GM12878 (cell line): ENCODE data around the gene PRSS27. TPM values are rescaled to one million over a fixed set of nuclear protein-coding genes. Genes with fewer than 3 reads are reported as not detected.

ENCODE experiments used
- ATAC-seq: fragments of 200-7000 bp; cut with Tn5 transposase; 3 replicates; pipeline ENCODE4 v1.9.1; 2020; ENCODE audit warnings: mild to moderate bottlenecking, moderate library complexity
- BruUV-seq: library from RNA; stranded (reverse); fragments of 400-500 nt; replicated peaks from 2 replicates; lab custom pipeline; 2021; lab: Mats Ljungman, UMichigan
- CTCF ChIA-PET: fragments of 300-600 bp; sonication (Branson Sonifier 250); formaldehyde crosslinking; extraction: SDS; loops from one replicate; lab custom pipeline; 2021; ENCODE audit warnings: inconsistent platforms; lab: Yijun Ruan, JAX
- POLR2A ChIA-PET: fragments of 350-600 bp; formaldehyde crosslinking; extraction: SDS; loops from one replicate; lab custom pipeline; 2021; ENCODE audit warnings: inconsistent platforms; lab: Charles Lee
- RAD21 ChIA-PET: fragments of 300-600 bp; sonication (Branson Sonifier 250); formaldehyde crosslinking; loops from one replicate; lab custom pipeline; 2023; ENCODE audit warnings: antibody characterized with exemption; ENCODE audit not compliant: unreplicated experiment; lab: Charles Lee
- SMC1A ChIA-PET: fragments of 300-600 bp; sonication (Branson Sonifier 250); formaldehyde crosslinking; loops from one replicate; lab custom pipeline; 2023; ENCODE audit not compliant: unreplicated experiment, uncharacterized antibody; lab: Charles Lee
- DNase-seq: peaks from one replicate; pipeline ENCODE4 v3.0.0-alpha.2; 2011; ENCODE audit warnings: low read depth, low spot score
- FAIRE-seq: peaks from 3 replicates; lab custom pipeline; 2011; peaks lifted over from hg19 to GRCh38; lab: Jason Lieb, UNC
- H2AFZ ChIP-seq: 2 replicates; pipeline ENCODE4 v1.6.0; 2011; ENCODE audit warnings: low read depth, low read length, control low read depth; ENCODE audit not compliant: control insufficient read depth
- H3K27ac ChIP-seq: 2 replicates; pipeline ENCODE4 v1.5.1; 2011; ENCODE audit warnings: control low read depth; ENCODE audit not compliant: control insufficient read depth, insufficient read depth
- H3K27me3 ChIP-seq, 2 experiments: replicated peaks in 1 of 2; 2 replicates each; pipeline versions ENCODE4 v1.6.0 to v1.6.1; 2011; ENCODE audit warnings: low read length in 1 of 2; ENCODE audit not compliant: control insufficient read depth in 2 of 2, insufficient read depth in 2 of 2
- H3K36me3 ChIP-seq, 2 experiments: 2 replicates each; pipeline ENCODE4 v1.5.1; 2011; ENCODE audit warnings: low read length in 1 of 2; ENCODE audit not compliant: control insufficient read depth in 2 of 2, insufficient read depth in 2 of 2
- H3K4me1 ChIP-seq: 2 replicates; pipeline ENCODE4 v1.6.1; 2011; ENCODE audit warnings: mild to moderate bottlenecking, low read length, moderate library complexity, mixed read lengths; ENCODE audit not compliant: control insufficient read depth, insufficient read depth
- H3K4me2 ChIP-seq: 2 replicates; pipeline ENCODE4 v1.6.0; 2011; ENCODE audit warnings: control low read depth; ENCODE audit not compliant: control insufficient read depth, insufficient read depth
- H3K4me3 ChIP-seq: fragments of 200-600 bp; sonication (generic); 2 replicates; pipeline ENCODE4 v1.5.1; 2016
- H3K79me2 ChIP-seq: 2 replicates; pipeline ENCODE4 v1.6.0; 2011; ENCODE audit warnings: low read length; ENCODE audit not compliant: control insufficient read depth, insufficient read depth
- H3K9ac ChIP-seq: 2 replicates; pipeline ENCODE4 v1.8.0; 2011; ENCODE audit warnings: low read length, control low read depth, mixed read lengths; ENCODE audit not compliant: control insufficient read depth, insufficient read depth
- H3K9me3 ChIP-seq: replicated peaks from 3 replicates; pipeline ENCODE4 v1.5.1; 2011; ENCODE audit warnings: mild to moderate bottlenecking, low read length; ENCODE audit not compliant: control insufficient read depth, insufficient read depth
- H4K20me1 ChIP-seq: 2 replicates; pipeline ENCODE4 v1.6.0; 2011; ENCODE audit not compliant: control insufficient read depth, insufficient read depth
- POLR2AphosphoS5 ChIP-seq: IDR thresholded peaks from 2 replicates; pipeline ENCODE4 v1.6.1; 2011; ENCODE audit warnings: mild to moderate bottlenecking, low read length, inconsistent platforms
- ZNF687 ChIP-seq: fragments of 450-650 bp; IDR thresholded peaks from 2 replicates; pipeline ENCODE4 v1.6.1; 2017; ENCODE audit warnings: mild to moderate bottlenecking, moderate library complexity
- WGBS: methylation state at CpG from one replicate; pipeline ENCODE4 v1.1.6; 2016; ENCODE audit warnings: low lambda C conversion rate; ENCODE audit not compliant: insufficient replicate concordance, insufficient coverage; ENCODE audit errors: missing lambda C conversion rate; 5-methylcytosine and 5-hydroxymethylcytosine counted together
- in situ Hi-C: fragments of 300-500 bp; cut with MboI; formaldehyde crosslinking; loops from 9 replicates; pipeline ENCODE4 v1.14.3; 2018; ENCODE audit warnings: mixed read lengths
- intact Hi-C: fragments of 100-400 bp; cut with micrococcal nuclease; formaldehyde crosslinking; loops from one replicate; pipeline ENCODE4 v1.14.2; 2022; ENCODE audit not compliant: unreplicated experiment
- polyA plus RNA-seq, 11 experiments: library from polyadenylated mRNA; depleted of rRNA in 4 of 11; unstranded in 6 of 11; stranded (reverse) in 5 of 11; fragments of >200 nt; fragmentation: Nextera tagmentation in 4 of 11; fragmentation: Illumina TruSeq in 1 of 11; extraction: Ambion mirVana in 4 of 11; extraction: Trizol in 1 of 11; gene quantifications; 1 replicate in 1 of 11; 2 replicates in 10 of 11; pipeline versions ENCODE4 v1.2.1 to v1.2.3, GENCODE V29; 2011 to 2016; ENCODE audit warnings: inconsistent platforms in 2 of 11, missing spikeins in 2 of 11, low read depth in 1 of 11
- total RNA-seq, 4 experiments: library from RNA; depleted of rRNA in 3 of 4; stranded (reverse); fragments of >200 nt in 3 of 4; fragmentation: Illumina TruSeq in 1 of 4; extraction: Trizol in 1 of 4; gene quantifications; 2 replicates each; pipeline versions ENCODE4 v1.2.1 to v1.2.3, GENCODE V29; 2013 to 2021

Gene PRSS27
- total and polyA plus RNA-seq, 10 of the 15 experiments (the other 5 are each of a cell fraction or from before 2014, with no cell fraction given) = 0.18 to 1.8 (median 0.51) TPM; not detected in 2

GRCh38 chr16:2768403-2769089 lies 48.5 kb upstream of the PRSS27 start:
- FAIRE-seq (no peak), DNase-seq (no peak), ATAC-seq (no peak)
- intact Hi-C loops = no loop called here
- 73% methylated on average over 15 of the region's 17 CpGs for WGBS
- no peak overlapping the region for H2AFZ ChIP-seq
- ChIA-PET POLR2A (no interaction called here), CTCF (interaction anchor here (0.6 kb wide), 1 partner anchor 328 kb away, joined by 3 read pairs; no protein-coding TSS in a partner anchor), SMC1A (interaction anchor here (1.6 kb wide), 1 partner anchor 22 kb away, joined by 3 read pairs; no protein-coding TSS in a partner anchor), RAD21 (no interaction called here)
- H3K79me2 ChIP-seq = peaks cover 8% of the 10 kb centered on the region
- no peaks in the 10 kb centered on the region for H3K4me1 ChIP-seq
- H4K20me1 ChIP-seq = no peaks in the 10 kb centered on the region; the same call in none of the 2 replicates
- peaks cover 2% of the 10 kb centered on the region; the same call in 1 of the 3 replicates for H3K9me3 ChIP-seq
- BruUV-seq = no TSS peak
- no peak overlapping the region for H3K4me2 ChIP-seq
- TF ChIP-seq POLR2AphosphoS5 (peak; percentile 53), ZNF687 (no peak)
- H3K4me3 ChIP-seq = no peak overlapping the region
- peaks cover 59 to 65% of the 10 kb centered on the region in 2 experiments for H3K36me3 ChIP-seq
- H3K9ac ChIP-seq = no peak overlapping the region
- in situ Hi-C loops = no loop called here
- H3K27ac ChIP-seq = no peak overlapping the region
- H3K27me3 ChIP-seq = no peaks in the 10 kb centered on the region
